WERI-Rb-1 (cell line): ENCODE measurements around the gene NSL1.

Experiments
- DNase-seq: peaks from one replicate; pipeline ENCODE4 v3.0.0-alpha.2; 2020
- H3K27ac ChIP-seq: fragments of 250-450 bp; sonication (Bioruptor Pico); 2 replicates; pipeline ENCODE4 v1.5.1; 2020; ENCODE audit warnings: mild to moderate bottlenecking, moderate library complexity
- H3K27me3 ChIP-seq: fragments of 250-450 bp; sonication (Bioruptor Pico); 2 replicates; pipeline ENCODE4 v1.5.1; 2021; ENCODE audit warnings: mild to moderate bottlenecking, low read depth, moderate library complexity; ENCODE audit not compliant: insufficient read depth, severe bottlenecking
- H3K36me3 ChIP-seq: fragments of 250-450 bp; sonication (Bioruptor Pico); 2 replicates; pipeline ENCODE4 v1.5.1; 2020; ENCODE audit warnings: mild to moderate bottlenecking, moderate library complexity
- H3K4me3 ChIP-seq: 2 replicates; pipeline ENCODE4 v1.5.1; 2011; ENCODE audit warnings: low read depth, mild to moderate bottlenecking, control low read depth, low read length
- H3K9me3 ChIP-seq: fragments of 250-450 bp; sonication (Bioruptor Pico); 2 replicates; pipeline ENCODE4 v1.5.1; 2021; ENCODE audit warnings: mild to moderate bottlenecking, moderate library complexity; ENCODE audit not compliant: severe bottlenecking
- TF ChIP-seq, protein P1 (sequence below): IDR thresholded peaks from 2 replicates; pipeline ENCODE4 v1.5.1; 2011; ENCODE audit warnings: low read depth, mild to moderate bottlenecking, control low read depth, inconsistent platforms, low read length

Gene NSL1

GRCh38 chr1:212752934-212753497 lies 38.6 kb downstream of the NSL1 start:
- DNase-seq, result no peak
- no peak overlapping the region for H3K27ac ChIP-seq
- no peaks in the 10 kb centered on the region for H3K27me3 ChIP-seq
- TF ChIP-seq, protein P1, sequence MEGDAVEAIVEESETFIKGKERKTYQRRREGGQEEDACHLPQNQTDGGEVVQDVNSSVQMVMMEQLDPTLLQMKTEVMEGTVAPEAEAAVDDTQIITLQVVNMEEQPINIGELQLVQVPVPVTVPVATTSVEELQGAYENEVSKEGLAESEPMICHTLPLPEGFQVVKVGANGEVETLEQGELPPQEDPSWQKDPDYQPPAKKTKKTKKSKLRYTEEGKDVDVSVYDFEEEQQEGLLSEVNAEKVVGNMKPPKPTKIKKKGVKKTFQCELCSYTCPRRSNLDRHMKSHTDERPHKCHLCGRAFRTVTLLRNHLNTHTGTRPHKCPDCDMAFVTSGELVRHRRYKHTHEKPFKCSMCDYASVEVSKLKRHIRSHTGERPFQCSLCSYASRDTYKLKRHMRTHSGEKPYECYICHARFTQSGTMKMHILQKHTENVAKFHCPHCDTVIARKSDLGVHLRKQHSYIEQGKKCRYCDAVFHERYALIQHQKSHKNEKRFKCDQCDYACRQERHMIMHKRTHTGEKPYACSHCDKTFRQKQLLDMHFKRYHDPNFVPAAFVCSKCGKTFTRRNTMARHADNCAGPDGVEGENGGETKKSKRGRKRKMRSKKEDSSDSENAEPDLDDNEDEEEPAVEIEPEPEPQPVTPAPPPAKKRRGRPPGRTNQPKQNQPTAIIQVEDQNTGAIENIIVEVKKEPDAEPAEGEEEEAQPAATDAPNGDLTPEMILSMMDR, result no peak
- no peak overlapping the region for H3K4me3 ChIP-seq
- no peaks in the 10 kb centered on the region for H3K9me3 ChIP-seq
- H3K36me3 ChIP-seq, result peaks cover 4% of the 10 kb centered on the region

DNA sequence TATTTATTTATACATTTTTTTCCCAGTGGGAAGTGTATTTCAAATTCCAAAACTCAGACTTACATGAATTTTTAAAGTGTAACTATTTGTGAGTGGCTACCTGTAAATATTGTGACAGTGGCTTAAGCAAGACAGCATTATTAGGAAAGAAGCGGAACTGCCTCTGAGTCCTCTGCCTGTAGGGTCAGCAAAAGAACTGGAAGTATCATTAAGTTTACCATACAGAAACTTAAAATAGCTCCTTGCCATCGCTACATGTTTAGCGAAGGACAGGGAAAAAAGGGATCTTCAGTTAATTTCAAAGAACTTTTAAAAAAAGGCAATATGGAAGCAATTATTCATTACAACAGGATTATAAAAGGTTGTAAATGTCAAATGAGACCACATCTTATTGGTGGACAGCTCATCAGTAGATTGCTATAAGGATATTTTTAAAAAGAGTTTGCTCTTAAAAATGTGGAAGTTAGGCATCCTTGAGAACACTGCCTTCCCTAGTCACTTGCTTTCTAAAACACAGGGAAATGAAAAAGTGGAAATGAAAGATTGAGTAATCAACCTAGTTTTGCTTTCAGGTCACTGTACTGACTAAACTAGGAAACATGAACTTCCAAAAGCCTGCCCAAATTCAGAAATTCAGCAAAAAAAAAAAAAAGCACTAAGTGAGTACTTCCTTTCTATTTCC lies 39.2 kb downstream of the NSL1 start:
- DNase-seq, result no peak
- H3K27ac ChIP-seq, result no peak overlapping the region

GRCh38 chr1:212749821-212750535 lies 41.6 kb downstream of the NSL1 start:
- no peak for DNase-seq
- TF ChIP-seq, protein P1, result peak; percentile 77
- Histone ChIP-seq H3K27me3 (no peaks in the 10 kb centered on the region), H3K36me3 (no peaks in the 10 kb centered on the region; the same call in 1 of the 2 replicates), H3K9me3 (no peaks in the 10 kb centered on the region), H3K4me3 (no peak overlapping the region), H3K27ac (no peak overlapping the region)

More for the DNA sequence above, 39.2 kb downstream of the NSL1 start:
- Histone ChIP-seq H3K36me3 (peaks cover 4% of the 10 kb centered on the region), H3K27me3 (no peaks in the 10 kb centered on the region), H3K4me3 (no peak overlapping the region), H3K9me3 (no peaks in the 10 kb centered on the region)
- TF ChIP-seq, protein P1, result no peak

GRCh38 chr1:212746546-212746945 lies 45.0 kb downstream of the NSL1 start:
- no peak for DNase-seq
- TF ChIP-seq, protein P1, result no peak
- H3K27ac ChIP-seq, result no peak overlapping the region
- H3K36me3 ChIP-seq, result peaks cover 7% of the 10 kb centered on the region; the same call in 1 of the 2 replicates
- H3K4me3 ChIP-seq, result no peak overlapping the region
- H3K9me3 ChIP-seq, result no peaks in the 10 kb centered on the region
- H3K27me3 ChIP-seq, result no peaks in the 10 kb centered on the region

DNA sequence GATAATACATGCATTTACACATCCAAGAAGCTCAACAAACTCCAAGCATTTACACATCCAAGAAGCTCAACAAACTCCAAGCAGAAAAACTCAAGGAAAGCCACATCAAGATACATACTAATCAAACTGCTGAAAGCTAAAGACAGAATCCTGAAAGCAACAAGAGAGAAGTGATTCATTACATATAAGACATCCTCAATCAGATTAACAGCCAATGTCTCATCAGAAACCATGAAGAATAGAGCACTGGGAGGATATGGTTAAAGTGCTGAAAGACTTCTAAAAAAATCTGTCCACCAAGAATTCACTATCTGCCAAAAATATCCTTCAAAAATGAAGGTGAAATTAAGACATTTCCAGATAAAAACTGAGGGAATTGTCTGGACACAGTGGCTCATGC lies 46.3 kb downstream of the NSL1 start:
- TF ChIP-seq, protein P1, result no peak
- H3K36me3 ChIP-seq, result peaks cover 11% of the 10 kb centered on the region
- H3K27ac ChIP-seq, result no peak overlapping the region
- no peaks in the 10 kb centered on the region for H3K9me3 ChIP-seq
- no peak overlapping the region for H3K4me3 ChIP-seq
- H3K27me3 ChIP-seq, result no peaks in the 10 kb centered on the region
- no peak for DNase-seq
